SK-N-SH (cell line): ENCODE measurements around the gene ADORA3.

Source experiments
- CHD2 ChIP-seq: fragments of 150-350 bp; IDR thresholded peaks from 2 replicates; pipeline ENCODE4 v1.6.1; 2018; ENCODE audit warnings: low read length; ENCODE audit not compliant: partially characterized antibody
- NRF1 ChIP-seq: IDR thresholded peaks from 2 replicates; pipeline ENCODE4 v1.6.1; 2012; ENCODE audit warnings: low read depth, mild to moderate bottlenecking, low read length
- TF ChIP-seq, protein P1 (sequence below): IDR thresholded peaks from 2 replicates; pipeline ENCODE4 v1.4.0; 2012; ENCODE audit warnings: low read depth
- TF ChIP-seq, protein P2 (sequence below): IDR thresholded peaks from 2 replicates; pipeline ENCODE4 v1.4.0; 2012; ENCODE audit warnings: low read depth, borderline replicate concordance

DNA sequence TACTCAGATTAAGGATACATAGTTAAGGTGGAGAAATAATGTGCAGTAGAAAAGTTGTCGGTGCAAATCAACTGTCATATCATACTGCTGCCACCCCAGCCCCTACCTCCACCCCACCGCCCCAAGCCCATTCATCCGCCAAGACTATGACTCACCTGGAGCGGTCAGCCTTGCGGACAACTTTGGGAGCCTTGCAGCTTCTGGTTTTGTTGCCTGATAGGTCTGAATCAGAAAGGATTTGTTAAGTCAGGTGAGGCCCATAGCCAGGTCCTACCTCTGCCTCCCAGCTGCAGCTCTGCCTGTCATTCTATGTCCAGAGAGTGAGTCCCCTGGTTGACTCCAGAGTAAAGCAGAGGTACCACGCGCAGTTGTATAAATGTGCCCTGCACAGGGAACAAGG, 17.0 kb downstream of the ADORA3 start:
- TF ChIP-seq, protein P1, sequence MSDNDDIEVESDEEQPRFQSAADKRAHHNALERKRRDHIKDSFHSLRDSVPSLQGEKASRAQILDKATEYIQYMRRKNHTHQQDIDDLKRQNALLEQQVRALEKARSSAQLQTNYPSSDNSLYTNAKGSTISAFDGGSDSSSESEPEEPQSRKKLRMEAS = no peak
- TF ChIP-seq, protein P2, sequence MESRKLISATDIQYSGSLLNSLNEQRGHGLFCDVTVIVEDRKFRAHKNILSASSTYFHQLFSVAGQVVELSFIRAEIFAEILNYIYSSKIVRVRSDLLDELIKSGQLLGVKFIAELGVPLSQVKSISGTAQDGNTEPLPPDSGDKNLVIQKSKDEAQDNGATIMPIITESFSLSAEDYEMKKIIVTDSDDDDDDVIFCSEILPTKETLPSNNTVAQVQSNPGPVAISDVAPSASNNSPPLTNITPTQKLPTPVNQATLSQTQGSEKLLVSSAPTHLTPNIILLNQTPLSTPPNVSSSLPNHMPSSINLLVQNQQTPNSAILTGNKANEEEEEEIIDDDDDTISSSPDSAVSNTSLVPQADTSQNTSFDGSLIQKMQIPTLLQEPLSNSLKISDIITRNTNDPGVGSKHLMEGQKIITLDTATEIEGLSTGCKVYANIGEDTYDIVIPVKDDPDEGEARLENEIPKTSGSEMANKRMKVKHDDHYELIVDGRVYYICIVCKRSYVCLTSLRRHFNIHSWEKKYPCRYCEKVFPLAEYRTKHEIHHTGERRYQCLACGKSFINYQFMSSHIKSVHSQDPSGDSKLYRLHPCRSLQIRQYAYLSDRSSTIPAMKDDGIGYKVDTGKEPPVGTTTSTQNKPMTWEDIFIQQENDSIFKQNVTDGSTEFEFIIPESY = no peak
- TF ChIP-seq CHD2 (no peak), NRF1 (no peak)
